CD8-positive, alpha-beta memory T cell (primary cell): Measurements from ENCODE around the gene NMB. TPM values are rescaled to one million over a fixed set of nuclear protein-coding genes. Genes with fewer than 3 reads are reported as not detected.
A peak's percentile ranks its signal among the peaks of the same experiment; 100 is the strongest.
"Not testable (repeated sequence)": the region's sequence is repeated elsewhere in the genome, so short reads cannot be mapped to it uniquely, and the experiment has no call there.

Source experiments
- CTCF ChIA-PET: fragments of 350-600 bp; sonication (Branson Sonifier 250); formaldehyde crosslinking; loops from one replicate; lab custom pipeline; 2021; ENCODE audit warnings: antibody characterized with exemption; lab: Charles Lee
- POLR2A ChIA-PET: fragments of 350-600 bp; sonication (Branson Sonifier 250); formaldehyde crosslinking; loops from one replicate; lab custom pipeline; 2021; ENCODE audit warnings: antibody characterized with exemption; lab: Charles Lee
- DNase-seq, 5 donors: peaks; one replicate each; pipeline versions ENCODE4 v3.0.0 to v3.0.0-alpha.2; 2020 to 2022; ENCODE audit warnings: mixed read lengths in 1 of 5
- H3K27ac ChIP-seq: one replicate; pipeline ENCODE4 v1.7.0; 2013; ENCODE audit warnings: low read depth, mild to moderate bottlenecking, low read length, moderate library complexity
- H3K27me3 ChIP-seq: 2 replicates; pipeline ENCODE4 v1.7.0; 2013; ENCODE audit warnings: low read length, mild to moderate bottlenecking; ENCODE audit not compliant: insufficient read depth, poor library complexity, severe bottlenecking
- H3K36me3 ChIP-seq: 2 replicates; pipeline ENCODE4 v1.7.0; 2013; ENCODE audit warnings: mild to moderate bottlenecking, low read length, moderate library complexity; ENCODE audit not compliant: insufficient read depth
- H3K4me1 ChIP-seq: 2 replicates; pipeline ENCODE4 v1.7.0; 2013; ENCODE audit warnings: mild to moderate bottlenecking, low read length, moderate library complexity; ENCODE audit not compliant: insufficient read depth
- H3K4me3 ChIP-seq: 2 replicates; pipeline ENCODE4 v1.7.0; 2013; ENCODE audit warnings: mild to moderate bottlenecking, low read length
- H3K9me3 ChIP-seq: 2 replicates; pipeline ENCODE4 v1.7.0; 2013; ENCODE audit warnings: mild to moderate bottlenecking, low read length
- H3K27ac Mint-ChIP-seq, 8 donors: one replicate each; pipeline ENCODE4 v1.8.0; 2020 to 2021; ENCODE audit warnings: mixed read lengths in 8 of 8, mild to moderate bottlenecking in 6 of 8, inconsistent platforms in 3 of 8, moderate library complexity in 3 of 8
- H3K27me3 Mint-ChIP-seq, 2 donors: one replicate each; pipeline ENCODE4 v1.8.0; 2020 to 2021; ENCODE audit warnings: mixed read lengths in 2 of 2, mild to moderate bottlenecking in 1 of 2, moderate library complexity in 1 of 2
- H3K36me3 Mint-ChIP-seq, 3 donors: one replicate each; pipeline ENCODE4 v1.8.0; 2020 to 2021; ENCODE audit warnings: mixed read lengths in 3 of 3, inconsistent platforms in 1 of 3, mild to moderate bottlenecking in 1 of 3
- H3K4me1 Mint-ChIP-seq, 3 donors: one replicate each; pipeline ENCODE4 v1.8.0; 2020 to 2021; ENCODE audit warnings: mixed read lengths in 3 of 3, inconsistent platforms in 1 of 3, mild to moderate bottlenecking in 1 of 3
- H3K4me3 Mint-ChIP-seq, 7 donors: one replicate each; pipeline ENCODE4 v1.8.0; 2020 to 2021; ENCODE audit warnings: mixed read lengths in 7 of 7, mild to moderate bottlenecking in 6 of 7, moderate library complexity in 4 of 7, inconsistent platforms in 2 of 7
- H3K9me3 Mint-ChIP-seq, 5 donors: one replicate each; pipeline ENCODE4 v1.8.0; 2020 to 2022; ENCODE audit warnings: mixed read lengths in 5 of 5, mild to moderate bottlenecking in 3 of 5, moderate library complexity in 2 of 5, inconsistent platforms in 1 of 5
- polyA plus RNA-seq: library from polyadenylated mRNA; unstranded; fragments of 300-500 nt; fragmentation: Illumina TruSeq; gene quantifications from one replicate; pipeline ENCODE4 v1.2.3, GENCODE V29; 2021
- total RNA-seq, 2 experiments: library from RNA; stranded (reverse); gene quantifications; one replicate each; pipeline ENCODE4 v1.2.3, GENCODE V29; 2021

Gene NMB
- total and polyA plus RNA-seq, 3 experiments from 2014 or later = 3.6 to 5.2 (median 3.9) TPM

GRCh38 chr15:84645496-84645895, 12.5 kb downstream of the NMB start:
- H3K36me3 ChIP-seq = peaks cover 53% of the 10 kb centered on the region
- Mint-ChIP-seq H3K27ac (peak overlapping the region in 2 of 8 donors; percentile 11 to 82), H3K27me3 (no peaks in the 10 kb centered on the region), H3K36me3 (peaks cover 7 to 83% (median 16%) of the 10 kb centered on the region in 3 donors), H3K4me3 (no peak overlapping the region), H3K4me1 (peaks cover 6 to 13% (median 10%) of the 10 kb centered on the region in 3 donors), H3K9me3 (no peaks in the 10 kb centered on the region)
- H3K4me3 ChIP-seq = no peak overlapping the region
- H3K27me3 ChIP-seq = no peaks in the 10 kb centered on the region
- H3K27ac ChIP-seq = no peak overlapping the region
- ChIA-PET POLR2A (no interaction called here), CTCF (no interaction called here)
- no peaks in the 10 kb centered on the region for H3K9me3 ChIP-seq
- no peak for DNase-seq
- H3K4me1 ChIP-seq = no peaks in the 10 kb centered on the region

- Histone ChIP-seq H3K27ac (no peak overlapping the region), H3K9me3 (no peaks in the 10 kb centered on the region), H3K4me1 (no peaks in the 10 kb centered on the region), H3K27me3 (no peaks in the 10 kb centered on the region), H3K4me3 (no peak overlapping the region), H3K36me3 (peaks cover 57% of the 10 kb centered on the region)
- H3K27me3 Mint-ChIP-seq = no peaks in the 10 kb centered on the region
- H3K4me1 Mint-ChIP-seq = peaks cover 4 to 9% (median 5%) of the 10 kb centered on the region in 3 donors
- DNase-seq = no peak
- CTCF ChIA-PET = interaction anchor here (1.2 kb wide), 1 partner anchor 9 kb away, joined by 3 read pairs; no protein-coding TSS in a partner anchor
- H3K27ac Mint-ChIP-seq = no peak overlapping the region
- H3K36me3 Mint-ChIP-seq = peaks cover 7 to 90% (median 12%) of the 10 kb centered on the region in 3 donors
- POLR2A ChIA-PET = interaction anchor here (0.9 kb wide), 1 partner anchor 10 kb away, joined by 3 read pairs; the partner anchor contains the start of gene WDR73
- H3K4me3 Mint-ChIP-seq = no peak overlapping the region
- no peaks in the 10 kb centered on the region for H3K9me3 Mint-ChIP-seq
Measured at GRCh38 chr15:84643838-84644237, 14.2 kb downstream of the NMB start.

- H3K36me3 Mint-ChIP-seq = peaks cover under 1 to 88% (median 5%) of the 10 kb centered on the region in 3 donors
- not testable (repeated sequence) for H3K9me3 Mint-ChIP-seq
- H3K36me3 ChIP-seq = peaks cover 57% of the 10 kb centered on the region
Measured at GRCh38 chr15:84642640-84643039, 15.4 kb downstream of the NMB start.

GRCh38 chr15:84641871-84642270, 16.1 kb downstream of the NMB start:
- peaks cover 50% of the 10 kb centered on the region for H3K36me3 ChIP-seq
- DNase-seq, H3K27me3 ChIP-seq, H3K27ac ChIP-seq, H3K9me3 ChIP-seq, H3K4me1 Mint-ChIP-seq, H3K4me3 ChIP-seq, CTCF ChIA-PET, H3K4me1 ChIP-seq, H3K9me3 Mint-ChIP-seq, H3K4me3 Mint-ChIP-seq, H3K27me3 Mint-ChIP-seq, H3K27ac Mint-ChIP-seq: not testable (repeated sequence)
- POLR2A ChIA-PET = interaction anchor here (0.7 kb wide), 1 partner anchor 10 kb away, joined by 3 read pairs; no protein-coding TSS in a partner anchor
- peaks cover 0 to 85% (median 5%) of the 10 kb centered on the region in 3 donors for H3K36me3 Mint-ChIP-seq

More at GRCh38 chr15:84642640-84643039, 15.4 kb downstream of the NMB start:
- not testable (repeated sequence) for H3K27ac ChIP-seq, H3K27me3 ChIP-seq, H3K27me3 Mint-ChIP-seq, H3K4me1 Mint-ChIP-seq, DNase-seq, H3K4me3 Mint-ChIP-seq, H3K4me1 ChIP-seq, H3K4me3 ChIP-seq, H3K9me3 ChIP-seq
- CTCF ChIA-PET = interaction anchor here (1.2 kb wide), 1 partner anchor 11 kb away, joined by 3 read pairs; no protein-coding TSS in a partner anchor
- POLR2A ChIA-PET = interaction anchor here (0.7 kb wide), 1 partner anchor 11 kb away, joined by 3 read pairs; no protein-coding TSS in a partner anchor
- H3K27ac Mint-ChIP-seq = peak overlapping the region in 1 of 8 donors; percentile 6

GRCh38 chr15:84638103-84638502, 19.9 kb downstream of the NMB start:
- Histone ChIP-seq H3K27ac (no peak overlapping the region), H3K4me1 (peaks cover 30% of the 10 kb centered on the region), H3K27me3 (no peaks in the 10 kb centered on the region), H3K36me3 (peaks cover 32% of the 10 kb centered on the region), H3K4me3 (no peak overlapping the region), H3K9me3 (no peaks in the 10 kb centered on the region)
- no peaks in the 10 kb centered on the region for H3K9me3 Mint-ChIP-seq
- H3K4me1 Mint-ChIP-seq = peaks cover 25 to 30% (median 25%) of the 10 kb centered on the region in 3 donors
- peak overlapping the region in 5 of 8 donors; percentile 20 to 89 (median 66) for H3K27ac Mint-ChIP-seq
- H3K27me3 Mint-ChIP-seq = no peaks in the 10 kb centered on the region
- POLR2A ChIA-PET = interaction anchor here (0.6 to 0.9 kb wide), 2 partner anchors 15 to 67 kb away, joined by 3 read pairs; no protein-coding TSS in a partner anchor
- no peak for DNase-seq
- peak overlapping the region in 3 of 7 donors; percentile 1 to 67 (median 12) for H3K4me3 Mint-ChIP-seq
- CTCF ChIA-PET = interaction anchor here (1.0 to 1.5 kb wide), 4 partner anchors 9 to 29 kb away, joined by 3 to 4 read pairs (median 4); no protein-coding TSS in a partner anchor
- H3K36me3 Mint-ChIP-seq = peaks cover 0 to 64% (median 10%) of the 10 kb centered on the region in 3 donors

GRCh38 chr15:84634228-84634837, 23.7 kb downstream of the NMB start:
- H3K27me3 ChIP-seq = no peaks in the 10 kb centered on the region
- DNase-seq = peak in 1 of 5 donors; percentile 36
- peak overlapping the region; percentile 70 to 95 (median 88) for H3K27ac Mint-ChIP-seq
- peaks cover 52% of the 10 kb centered on the region for H3K4me1 ChIP-seq
- POLR2A ChIA-PET = interaction anchor here (0.7 to 2.6 kb wide), 7 partner anchors 10 to 36 kb away, joined by 3 to 18 read pairs (median 4); partner anchors contain the start of genes WDR73 and ZSCAN2
- H3K36me3 ChIP-seq = peaks cover 18% of the 10 kb centered on the region
- peaks cover 0 to 1% of the 10 kb centered on the region in 2 donors for H3K27me3 Mint-ChIP-seq
- H3K4me3 Mint-ChIP-seq = peak overlapping the region; percentile 80 to 94 (median 87)
- H3K4me1 Mint-ChIP-seq = peaks cover 41 to 54% (median 49%) of the 10 kb centered on the region in 3 donors
- CTCF ChIA-PET = interaction anchor here (1.2 to 7.1 kb wide), 8 partner anchors 15 to 115 kb away, joined by 3 to 30 read pairs (median 4); partner anchors contain the start of genes NMB and WDR73
- H3K36me3 Mint-ChIP-seq = peaks cover 0 to 38% (median 7%) of the 10 kb centered on the region in 3 donors
- peak overlapping the region; percentile 82 for H3K4me3 ChIP-seq
- H3K27ac ChIP-seq = peak overlapping the region; percentile 66
- no peaks in the 10 kb centered on the region for H3K9me3 ChIP-seq
- H3K9me3 Mint-ChIP-seq = no peaks in the 10 kb centered on the region

- peaks cover 52% of the 10 kb centered on the region for H3K4me1 ChIP-seq
Measured at GRCh38 chr15:84633311-84634227, 24.4 kb downstream of the NMB start.

More at GRCh38 chr15:84633311-84634227, 24.4 kb downstream of the NMB start:
- peak overlapping the region; percentile 82 for H3K4me3 ChIP-seq
- peak overlapping the region; percentile 86 to 99 (median 95) for H3K4me3 Mint-ChIP-seq
- peaks cover 0 to 33% (median 7%) of the 10 kb centered on the region in 3 donors for H3K36me3 Mint-ChIP-seq
- H3K9me3 ChIP-seq = no peaks in the 10 kb centered on the region
- ChIA-PET CTCF (interaction anchor here (1.2 to 7.1 kb wide), 6 partner anchors 16 to 116 kb away, joined by 3 to 30 read pairs (median 6); partner anchors contain the start of gene WDR73), POLR2A (interaction anchor here (0.7 to 2.6 kb wide), 8 partner anchors 9 to 114 kb away, joined by 3 to 18 read pairs (median 4); partner anchors contain the start of genes WDR73 and ZSCAN2)
- peak overlapping the region; percentile 66 for H3K27ac ChIP-seq
- H3K9me3 Mint-ChIP-seq = no peaks in the 10 kb centered on the region
- DNase-seq = peak; percentile 44 to 75 (median 63)
- H3K27me3 ChIP-seq = no peaks in the 10 kb centered on the region
- peaks cover 0 to 2% of the 10 kb centered on the region in 2 donors for H3K27me3 Mint-ChIP-seq
- H3K4me1 Mint-ChIP-seq = peaks cover 41 to 54% (median 49%) of the 10 kb centered on the region in 3 donors
- peak overlapping the region; percentile 89 to 97 (median 94) for H3K27ac Mint-ChIP-seq
- peaks cover 11% of the 10 kb centered on the region for H3K36me3 ChIP-seq
